ENCODE measurements around the gene FCHSD1.

DNA sequence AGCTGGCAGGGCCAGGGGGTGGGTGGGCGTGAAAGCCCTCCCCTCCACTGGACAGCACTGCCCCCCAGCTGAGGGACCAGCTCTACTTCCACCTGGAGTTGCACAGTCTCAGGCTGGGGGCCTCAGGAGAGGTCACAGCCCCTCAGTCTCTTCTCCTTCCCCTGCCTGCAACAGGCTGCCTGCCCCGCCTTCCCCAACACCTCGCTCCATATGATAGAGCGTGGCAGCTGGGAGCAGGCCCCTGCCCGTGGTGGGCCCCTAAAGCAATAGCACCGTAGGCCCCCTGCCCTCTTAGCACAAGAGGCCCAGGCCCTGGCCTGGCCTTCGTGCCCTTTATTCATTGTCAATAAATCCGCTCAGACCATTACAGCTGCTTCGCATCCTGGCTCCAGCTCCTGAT lies 10.5 kb downstream of the FCHSD1 start:
- TF ChIP-seq EP300 (IDR thresholded peaks at IDR 0.05; ENCODE audit: borderline replicate concordance) (no peak), RAD21 (IDR thresholded peaks at IDR 0.05; ENCODE audit: low read depth) (no peak), ZBTB7A (IDR thresholded peaks at IDR 0.05; ENCODE audit: low read depth) (no peak), TCF12 (IDR thresholded peaks at IDR 0.05; ENCODE audit: low read depth) (no peak), CEBPB (IDR thresholded peaks at IDR 0.05) (no peak), TEAD4 (IDR thresholded peaks at IDR 0.05) (no peak), TAF1 (IDR thresholded peaks at IDR 0.05; ENCODE audit: low read depth) (no peak), EGR1 (IDR thresholded peaks at IDR 0.05) (no peak), FOXM1 (IDR thresholded peaks at IDR 0.05; ENCODE audit: borderline replicate concordance, low read depth) (no peak), NFIC (IDR thresholded peaks at IDR 0.05) (no peak), YY1 (IDR thresholded peaks at IDR 0.05; ENCODE audit: low read depth) (no peak)
- TF ChIP-seq, protein P1, sequence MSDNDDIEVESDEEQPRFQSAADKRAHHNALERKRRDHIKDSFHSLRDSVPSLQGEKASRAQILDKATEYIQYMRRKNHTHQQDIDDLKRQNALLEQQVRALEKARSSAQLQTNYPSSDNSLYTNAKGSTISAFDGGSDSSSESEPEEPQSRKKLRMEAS (IDR thresholded peaks at IDR 0.05) = no peak
- TF ChIP-seq, protein P2, sequence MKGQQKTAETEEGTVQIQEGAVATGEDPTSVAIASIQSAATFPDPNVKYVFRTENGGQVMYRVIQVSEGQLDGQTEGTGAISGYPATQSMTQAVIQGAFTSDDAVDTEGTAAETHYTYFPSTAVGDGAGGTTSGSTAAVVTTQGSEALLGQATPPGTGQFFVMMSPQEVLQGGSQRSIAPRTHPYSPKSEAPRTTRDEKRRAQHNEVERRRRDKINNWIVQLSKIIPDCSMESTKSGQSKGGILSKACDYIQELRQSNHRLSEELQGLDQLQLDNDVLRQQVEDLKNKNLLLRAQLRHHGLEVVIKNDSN (IDR thresholded peaks at IDR 0.05) = no peak
- TF ChIP-seq, protein P3, sequence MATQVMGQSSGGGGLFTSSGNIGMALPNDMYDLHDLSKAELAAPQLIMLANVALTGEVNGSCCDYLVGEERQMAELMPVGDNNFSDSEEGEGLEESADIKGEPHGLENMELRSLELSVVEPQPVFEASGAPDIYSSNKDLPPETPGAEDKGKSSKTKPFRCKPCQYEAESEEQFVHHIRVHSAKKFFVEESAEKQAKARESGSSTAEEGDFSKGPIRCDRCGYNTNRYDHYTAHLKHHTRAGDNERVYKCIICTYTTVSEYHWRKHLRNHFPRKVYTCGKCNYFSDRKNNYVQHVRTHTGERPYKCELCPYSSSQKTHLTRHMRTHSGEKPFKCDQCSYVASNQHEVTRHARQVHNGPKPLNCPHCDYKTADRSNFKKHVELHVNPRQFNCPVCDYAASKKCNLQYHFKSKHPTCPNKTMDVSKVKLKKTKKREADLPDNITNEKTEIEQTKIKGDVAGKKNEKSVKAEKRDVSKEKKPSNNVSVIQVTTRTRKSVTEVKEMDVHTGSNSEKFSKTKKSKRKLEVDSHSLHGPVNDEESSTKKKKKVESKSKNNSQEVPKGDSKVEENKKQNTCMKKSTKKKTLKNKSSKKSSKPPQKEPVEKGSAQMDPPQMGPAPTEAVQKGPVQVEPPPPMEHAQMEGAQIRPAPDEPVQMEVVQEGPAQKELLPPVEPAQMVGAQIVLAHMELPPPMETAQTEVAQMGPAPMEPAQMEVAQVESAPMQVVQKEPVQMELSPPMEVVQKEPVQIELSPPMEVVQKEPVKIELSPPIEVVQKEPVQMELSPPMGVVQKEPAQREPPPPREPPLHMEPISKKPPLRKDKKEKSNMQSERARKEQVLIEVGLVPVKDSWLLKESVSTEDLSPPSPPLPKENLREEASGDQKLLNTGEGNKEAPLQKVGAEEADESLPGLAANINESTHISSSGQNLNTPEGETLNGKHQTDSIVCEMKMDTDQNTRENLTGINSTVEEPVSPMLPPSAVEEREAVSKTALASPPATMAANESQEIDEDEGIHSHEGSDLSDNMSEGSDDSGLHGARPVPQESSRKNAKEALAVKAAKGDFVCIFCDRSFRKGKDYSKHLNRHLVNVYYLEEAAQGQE (IDR thresholded peaks at IDR 0.05; ENCODE audit: low read depth) = no peak

Measured in Ishikawa (cell line).